ENCODE results near the gene DAO. TPM values are rescaled to one million over a fixed set of nuclear protein-coding genes. Genes with fewer than 3 reads are reported as not detected.

The DAO gene
- total RNA-seq, 2 experiments from 2014 or later = not detected

- CTCF ChIA-PET (ENCODE audit: unreplicated experiment) = no interaction called here
- Histone ChIP-seq H3K4me3 (ENCODE audit: low read depth, low read length, poor library complexity, severe bottlenecking) (no peak overlapping the region), H4K20me1 (ENCODE audit: insufficient read depth, low read length) (no peaks in the 10 kb centered on the region), H2AFZ (ENCODE audit: low read length) (no peak overlapping the region), H3K9me2 (ENCODE audit: insufficient read depth, low read length) (no peaks in the 10 kb centered on the region), H3K79me2 (ENCODE audit: insufficient read depth, low read depth, low read length) (no peaks in the 10 kb centered on the region), H3K36me3 (ENCODE audit: insufficient read depth, low read length) (no peaks in the 10 kb centered on the region; the same call in 1 of the 2 replicates), H3K9me3 (ENCODE audit: low read length) (no peaks in the 10 kb centered on the region), H3K27ac (ENCODE audit: low read depth, low read length, poor library complexity, severe bottlenecking) (no peak overlapping the region), H3K4me1 (ENCODE audit: insufficient read depth, low read length, poor library complexity, severe bottlenecking) (peaks cover 5% of the 10 kb centered on the region), H3K4me2 (ENCODE audit: low read length) (no peak overlapping the region)
- BruUV-seq (replicated peaks) = no TSS peak
- intact Hi-C loops (cut with micrococcal nuclease; ENCODE audit: unreplicated experiment) = no loop called here
- POLR2A ChIA-PET = interaction anchor here (0.7 kb wide), 1 partner anchor 11 kb away, joined by 3 read pairs; no protein-coding TSS in a partner anchor
- DNase-seq (ENCODE audit: low spot score) = no peak
- TF ChIP-seq EZH2phosphoT487 (IDR thresholded peaks at IDR 0.05; ENCODE audit: borderline replicate concordance, low read depth, low read length) (no peak), CTCF (conservative IDR thresholded peaks at IDR 0.05; ENCODE audit: low read length) (no peak)
These were observed 42.7 kb upstream of the DAO start for GRCh38 chr12:108837239-108837638.

DNA sequence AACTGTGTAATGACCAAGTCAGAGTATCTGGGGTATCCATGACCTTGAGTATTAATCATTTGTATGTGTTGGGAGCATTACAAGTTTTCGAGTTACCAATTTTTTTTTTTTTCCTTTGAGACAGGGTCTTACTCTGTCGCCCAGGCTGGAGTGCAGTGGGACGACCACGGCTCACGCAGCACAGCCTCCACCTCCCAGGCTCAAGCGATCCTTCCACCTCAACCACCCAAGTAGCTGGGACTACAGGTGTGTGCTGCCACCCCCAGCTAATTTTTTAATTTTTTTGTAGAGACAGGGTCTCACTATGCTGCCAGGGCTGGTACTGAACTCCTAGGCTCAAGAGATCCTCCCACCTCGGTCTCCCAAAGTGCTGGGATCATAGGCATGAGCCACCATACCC is 42.2 kb upstream of the DAO start:
- CTCF ChIA-PET (ENCODE audit: unreplicated experiment) = no interaction called here
- Histone ChIP-seq H3K4me1 (ENCODE audit: insufficient read depth, low read length, poor library complexity, severe bottlenecking) (peaks cover 5% of the 10 kb centered on the region), H4K20me1 (ENCODE audit: insufficient read depth, low read length) (no peaks in the 10 kb centered on the region), H3K9me3 (ENCODE audit: low read length) (no peaks in the 10 kb centered on the region), H2AFZ (ENCODE audit: low read length) (no peak overlapping the region), H3K36me3 (ENCODE audit: insufficient read depth, low read length) (no peaks in the 10 kb centered on the region; the same call in 1 of the 2 replicates), H3K9me2 (ENCODE audit: insufficient read depth, low read length) (no peaks in the 10 kb centered on the region), H3K27ac (ENCODE audit: low read depth, low read length, poor library complexity, severe bottlenecking) (no peak overlapping the region), H3K4me3 (ENCODE audit: low read depth, low read length, poor library complexity, severe bottlenecking) (no peak overlapping the region), H3K4me2 (ENCODE audit: low read length) (no peak overlapping the region), H3K79me2 (ENCODE audit: insufficient read depth, low read depth, low read length) (no peaks in the 10 kb centered on the region)
- TF ChIP-seq EZH2phosphoT487 (IDR thresholded peaks at IDR 0.05; ENCODE audit: borderline replicate concordance, low read depth, low read length) (no peak), CTCF (conservative IDR thresholded peaks at IDR 0.05; ENCODE audit: low read length) (no peak)
- BruUV-seq (replicated peaks) = no TSS peak
- intact Hi-C loops (cut with micrococcal nuclease; ENCODE audit: unreplicated experiment) = no loop called here
- POLR2A ChIA-PET = interaction anchor here (0.7 kb wide), 1 partner anchor 11 kb away, joined by 3 read pairs; no protein-coding TSS in a partner anchor
- DNase-seq (ENCODE audit: low spot score) = no peak

- H4K20me1 ChIP-seq (ENCODE audit: insufficient read depth, low read length) = no peaks in the 10 kb centered on the region
- no peaks in the 10 kb centered on the region for H3K9me2 ChIP-seq (ENCODE audit: insufficient read depth, low read length)
- TF ChIP-seq EZH2phosphoT487 (IDR thresholded peaks at IDR 0.05; ENCODE audit: borderline replicate concordance, low read depth, low read length) (no peak), CTCF (conservative IDR thresholded peaks at IDR 0.05; ENCODE audit: low read length) (no peak)
- H3K36me3 ChIP-seq (ENCODE audit: insufficient read depth, low read length) = no peaks in the 10 kb centered on the region; the same call in 1 of the 2 replicates
- CTCF ChIA-PET (ENCODE audit: unreplicated experiment) = interaction anchor here (0.5 kb wide), 1 partner anchor 21 kb away, joined by 4 read pairs; no protein-coding TSS in a partner anchor
- no TSS peak for BruUV-seq (replicated peaks)
- H2AFZ ChIP-seq (ENCODE audit: low read length) = no peak overlapping the region
- POLR2A ChIA-PET = interaction anchor here (0.5 kb wide), 1 partner anchor 92 kb away, joined by 3 read pairs; no protein-coding TSS in a partner anchor
- no peak overlapping the region for H3K4me2 ChIP-seq (ENCODE audit: low read length)
- H3K79me2 ChIP-seq (ENCODE audit: insufficient read depth, low read depth, low read length) = no peaks in the 10 kb centered on the region
- peaks cover 5% of the 10 kb centered on the region for H3K4me1 ChIP-seq (ENCODE audit: insufficient read depth, low read length, poor library complexity, severe bottlenecking)
- DNase-seq (ENCODE audit: low spot score) = no peak
- no peaks in the 10 kb centered on the region for H3K9me3 ChIP-seq (ENCODE audit: low read length)
- H3K4me3 ChIP-seq (ENCODE audit: low read depth, low read length, poor library complexity, severe bottlenecking) = no peak overlapping the region
- intact Hi-C loops (cut with micrococcal nuclease; ENCODE audit: unreplicated experiment) = no loop called here
- no peak overlapping the region for H3K27ac ChIP-seq (ENCODE audit: low read depth, low read length, poor library complexity, severe bottlenecking)
These were observed 41.5 kb upstream of the DAO start for GRCh38 chr12:108838194-108839017.
